CD4-positive, alpha-beta T cell treated with Interleukin-6 for 4 hours (primary cell): ENCODE results near the gene EMC9.

Source experiments
- DNase-seq: peaks from one replicate; pipeline ENCODE4 v3.0.0-alpha.2; 2020; ENCODE audit warnings: mixed read lengths

EMC9 gene, protein sequence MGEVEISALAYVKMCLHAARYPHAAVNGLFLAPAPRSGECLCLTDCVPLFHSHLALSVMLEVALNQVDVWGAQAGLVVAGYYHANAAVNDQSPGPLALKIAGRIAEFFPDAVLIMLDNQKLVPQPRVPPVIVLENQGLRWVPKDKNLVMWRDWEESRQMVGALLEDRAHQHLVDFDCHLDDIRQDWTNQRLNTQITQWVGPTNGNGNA

DNA sequence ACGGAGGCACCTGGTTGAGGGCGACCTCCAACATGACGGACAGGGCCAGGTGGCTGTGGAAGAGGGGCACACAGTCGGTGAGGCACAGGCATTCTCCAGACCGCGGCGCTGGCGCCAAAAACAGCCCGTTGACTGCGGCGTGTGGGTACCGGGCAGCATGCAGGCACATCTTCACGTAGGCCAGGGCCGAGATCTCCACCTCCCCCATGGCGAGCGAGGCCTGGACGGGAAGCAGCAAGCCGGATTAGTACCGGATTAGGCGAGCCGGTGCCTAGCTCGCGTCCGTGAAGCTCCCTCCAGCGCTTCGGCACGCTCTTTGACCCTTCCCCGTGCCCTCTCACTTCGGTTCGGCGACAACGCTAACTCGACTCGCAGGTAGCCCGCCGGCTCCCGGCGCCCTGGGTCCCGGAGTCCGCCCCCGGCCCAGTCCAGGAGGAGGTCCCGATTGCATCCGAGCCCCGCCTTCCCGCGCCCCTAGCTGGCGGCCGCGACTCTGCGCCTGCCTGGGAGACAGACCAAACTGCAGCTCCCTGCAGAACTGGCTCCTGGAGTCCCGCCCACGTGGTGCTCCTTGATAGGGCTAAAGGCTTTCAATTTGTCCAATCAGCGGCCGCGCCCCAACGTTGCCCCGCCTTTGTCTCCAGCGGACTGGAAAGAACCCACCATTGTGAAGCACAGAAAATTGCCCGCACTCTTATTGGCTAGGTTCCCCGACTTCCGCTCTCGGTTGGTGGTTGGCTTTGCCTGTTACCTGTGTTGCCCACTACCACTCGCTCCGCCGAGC is at the start of gene EMC9:
TSS of gene EMC9 (minus strand) at position 495 of the 784 bp plus-strand sequence. CDS start at position 208, 287 bp downstream.
- peak; percentile 100 for DNase-seq

DNA sequence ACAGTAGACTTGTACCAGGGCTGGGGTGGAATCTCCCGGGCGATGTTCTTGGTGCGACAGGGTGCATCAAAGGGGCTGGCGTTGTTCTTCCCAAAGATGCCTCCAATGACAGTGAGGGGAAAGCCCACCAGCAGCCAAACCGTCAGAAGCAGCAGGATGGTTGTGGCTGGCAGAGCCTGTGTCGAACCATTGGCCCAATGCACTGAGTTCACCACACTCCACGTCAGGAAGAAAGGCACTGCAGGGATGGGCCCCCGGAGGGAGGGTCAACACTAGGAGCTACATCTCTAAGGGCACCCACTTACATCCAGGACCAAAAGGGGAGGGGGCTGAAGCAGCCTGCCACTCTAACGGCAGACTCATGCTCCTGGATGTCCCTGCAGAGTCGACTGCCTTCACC is 49.0 kb upstream of the EMC9 start:
- no peak for DNase-seq

DNA sequence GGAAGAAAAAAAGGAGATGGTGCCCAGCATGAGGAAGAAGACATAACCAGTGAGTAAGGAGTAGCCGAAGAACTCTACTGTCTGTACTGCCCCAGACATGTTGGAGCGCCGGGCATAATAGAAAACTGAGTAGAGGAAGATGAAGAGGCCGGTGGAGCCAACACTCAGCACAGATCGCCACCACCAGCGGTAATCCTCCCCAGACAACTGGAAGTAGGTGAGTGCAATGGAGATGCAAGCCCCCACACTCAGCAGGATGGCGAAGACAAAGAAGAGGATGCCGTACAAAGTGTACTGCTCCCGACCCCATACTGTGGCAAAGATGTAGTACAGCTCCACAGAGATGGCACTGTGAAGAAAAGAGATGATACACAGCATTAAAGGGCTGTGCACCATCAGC is 48.1 kb upstream of the EMC9 start:
- DNase-seq = no peak

DNA sequence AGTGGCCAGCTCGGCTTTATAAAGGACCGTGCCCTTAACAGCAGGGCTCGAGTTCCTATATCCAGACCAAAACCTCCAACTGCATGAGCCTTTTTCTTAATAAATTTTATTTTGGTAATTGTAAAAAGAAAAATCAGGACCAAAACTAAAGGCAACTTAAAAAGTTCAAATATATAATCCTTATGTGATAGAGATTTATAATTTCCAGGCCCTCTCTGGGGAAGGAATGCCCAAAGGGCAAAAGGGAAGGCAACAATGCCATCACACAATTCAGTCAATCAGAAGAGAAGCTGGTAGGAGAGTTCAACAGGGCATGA is 47.6 kb upstream of the EMC9 start:
- DNase-seq = no peak

DNA sequence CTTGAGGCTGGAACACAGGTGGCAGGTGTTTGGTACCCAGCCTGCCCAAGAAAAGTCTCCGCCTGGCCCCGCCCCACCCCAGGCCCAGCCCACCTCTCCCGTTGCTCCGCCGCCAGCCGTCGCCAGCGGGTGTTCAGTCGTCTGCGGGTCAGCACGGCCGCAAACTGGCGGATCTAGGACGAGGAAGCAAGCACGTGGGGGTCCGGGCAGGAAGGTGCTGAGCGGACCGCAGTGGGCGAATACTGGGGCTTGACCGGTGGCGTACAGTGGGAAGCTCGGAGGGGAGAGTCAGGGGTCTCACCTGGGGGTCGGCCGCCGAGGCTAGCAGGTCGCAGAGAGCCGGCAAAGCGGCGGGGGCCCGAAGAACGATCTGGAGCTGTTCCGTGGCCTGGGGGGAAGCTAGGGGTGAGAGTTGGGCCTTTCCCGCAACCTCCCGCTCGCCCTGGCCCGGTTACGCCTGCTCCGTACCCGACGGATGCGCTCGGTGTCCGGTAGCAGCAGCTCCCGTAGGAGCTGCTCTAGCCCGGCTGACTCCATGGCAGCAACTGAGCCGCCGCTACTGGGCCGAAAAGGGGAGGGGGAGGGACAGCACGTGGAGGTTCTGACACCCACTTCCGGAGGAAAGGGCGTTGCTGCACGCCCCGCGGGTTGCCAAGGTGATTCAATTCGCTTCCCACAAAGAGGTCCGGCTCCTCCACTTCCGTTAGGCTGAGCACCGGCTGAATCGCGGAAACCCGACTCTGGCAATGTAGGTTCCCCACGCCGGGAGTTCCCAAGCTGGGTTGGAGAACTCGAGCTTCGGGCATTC is 47.1 kb upstream of the EMC9 start, which contains the start of gene IPO4:
TSS of gene IPO4 (minus strand) at position 566 of the 808 bp plus-strand sequence. CDS start at position 537, 29 bp downstream.
- peak; percentile 97 for DNase-seq

DNA sequence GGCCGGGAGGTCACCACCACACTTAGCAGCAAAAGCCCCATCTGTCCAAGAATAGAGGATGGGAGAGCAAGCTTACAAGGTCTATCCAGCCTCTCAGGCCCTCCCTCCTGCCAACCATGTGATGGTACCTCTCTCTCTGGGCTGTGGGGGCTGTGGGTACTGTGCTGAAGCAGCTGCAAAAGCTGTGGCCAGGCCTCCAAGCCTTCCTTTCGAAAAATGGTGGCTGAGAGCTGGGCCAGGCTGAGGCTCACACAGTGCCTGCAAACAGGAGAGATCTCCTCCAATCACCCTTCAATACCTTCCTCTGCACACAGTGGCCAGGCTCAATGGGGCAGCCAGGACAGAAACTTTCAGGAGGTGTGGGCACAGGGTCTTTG is 46.1 kb upstream of the EMC9 start:
- DNase-seq = no peak

DNA sequence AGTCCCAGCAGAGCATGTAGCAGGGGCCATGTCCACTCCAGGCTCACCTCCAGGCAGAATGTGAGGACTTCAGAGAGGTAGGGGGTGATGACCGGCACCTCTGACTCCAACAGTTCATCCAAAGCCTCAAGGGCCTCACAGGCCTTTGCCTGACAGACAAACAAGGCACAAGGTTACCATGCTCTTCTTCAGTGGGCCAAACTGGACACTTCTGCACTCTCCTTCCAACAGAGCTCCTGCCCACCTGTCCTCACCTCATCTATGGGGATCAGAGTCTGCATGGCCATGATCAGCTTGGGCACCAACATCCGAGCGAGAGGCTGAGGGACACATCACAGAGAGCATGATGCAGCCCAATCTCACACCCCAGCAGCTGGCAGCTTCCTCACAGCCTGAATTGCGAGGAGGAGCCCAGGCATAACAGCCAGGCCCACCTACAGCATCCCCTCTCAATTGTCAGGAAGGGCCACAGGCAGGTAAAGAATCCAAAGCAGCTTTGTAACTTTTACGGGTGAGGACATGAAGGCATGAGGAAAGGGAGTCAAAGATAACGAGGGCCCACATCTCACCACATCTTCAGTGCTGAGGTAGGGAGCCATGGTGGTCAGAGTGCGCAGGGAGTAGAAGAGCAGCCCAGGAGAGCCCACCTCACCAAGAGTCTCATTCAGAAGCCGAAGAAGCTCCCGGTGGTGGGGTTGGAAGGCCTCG is 45.6 kb upstream of the EMC9 start:
- no peak for DNase-seq

DNA sequence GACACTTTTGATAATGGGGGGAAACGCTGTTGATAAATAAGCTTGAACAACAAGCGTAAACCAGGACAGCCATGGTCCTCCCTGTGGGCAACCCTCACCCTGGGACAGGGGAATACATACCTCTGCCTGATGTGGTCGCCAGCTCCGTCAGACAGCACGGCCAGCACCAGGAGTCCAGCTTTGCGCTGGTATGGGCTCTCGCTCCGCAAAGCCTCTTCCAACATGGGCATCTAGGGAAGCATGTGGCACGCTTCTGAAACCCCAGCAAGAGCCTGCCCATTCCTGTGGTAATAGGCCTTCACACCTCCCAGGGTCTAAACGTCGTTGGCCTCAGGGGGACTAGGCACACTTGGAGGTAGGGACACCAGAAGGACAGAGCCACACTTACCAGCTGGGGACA is 44.4 kb upstream of the EMC9 start:
- no peak for DNase-seq

DNA sequence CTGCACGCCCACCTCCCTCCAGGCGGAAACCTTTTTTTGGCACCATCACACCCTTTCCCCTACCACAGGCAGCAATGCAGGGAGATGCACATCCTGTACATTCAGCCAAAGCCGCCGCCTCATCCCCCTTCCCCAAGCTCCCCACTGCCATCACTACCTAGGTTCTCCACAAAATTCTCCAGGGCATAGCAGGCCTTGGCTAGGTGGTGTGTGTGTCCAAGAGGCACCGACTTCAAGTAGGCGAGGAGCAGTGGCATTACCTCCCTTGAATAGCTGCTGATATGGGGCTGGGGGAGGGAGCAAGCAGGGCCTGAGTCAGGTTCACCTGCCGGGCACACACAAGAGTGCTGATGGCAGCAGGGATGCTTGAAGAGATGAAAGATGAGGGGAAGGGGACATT is 43.6 kb upstream of the EMC9 start:
- no peak for DNase-seq

DNA sequence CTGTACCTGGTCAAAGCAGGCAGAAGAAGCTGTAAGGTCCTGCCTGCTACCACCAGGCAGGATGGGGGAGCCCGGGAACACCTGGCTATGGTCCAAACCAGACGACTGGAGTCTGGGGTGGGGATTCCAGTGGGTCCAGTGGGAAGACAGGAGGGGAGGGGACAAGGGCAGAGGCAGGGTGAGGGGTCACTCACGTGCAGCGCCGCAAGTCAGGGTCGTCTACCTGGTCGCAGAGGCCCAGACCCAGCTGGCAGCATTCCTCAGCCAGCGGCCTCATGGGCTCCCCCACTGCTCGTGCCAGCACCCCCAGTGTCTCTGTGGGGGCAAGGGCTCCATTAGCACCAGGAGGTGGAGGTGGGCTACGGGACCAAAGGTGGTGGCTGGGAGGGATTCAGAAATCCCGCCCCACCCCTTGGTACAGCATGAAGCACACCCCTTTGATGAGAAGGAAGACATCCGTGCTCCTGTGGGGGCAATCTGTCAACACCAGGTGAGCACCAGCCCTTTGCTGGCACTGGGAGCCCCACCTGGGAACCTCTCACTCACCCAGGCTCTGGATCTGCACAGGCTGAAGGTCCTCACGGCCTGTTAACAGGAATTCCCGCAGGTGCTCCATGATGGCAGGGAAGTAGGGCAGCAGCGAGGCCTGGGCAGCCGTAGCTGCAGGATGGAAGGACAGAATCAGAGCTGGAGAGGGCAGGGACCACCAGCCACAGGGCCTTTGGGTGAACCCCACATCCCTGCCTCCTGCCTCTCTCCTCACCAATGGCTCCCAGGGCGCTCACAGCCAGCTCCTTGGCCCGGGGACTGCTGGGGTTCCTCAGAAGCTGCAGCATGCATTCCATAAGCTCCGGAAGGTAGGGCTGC is 42.9 kb upstream of the EMC9 start:
- no peak for DNase-seq

DNA sequence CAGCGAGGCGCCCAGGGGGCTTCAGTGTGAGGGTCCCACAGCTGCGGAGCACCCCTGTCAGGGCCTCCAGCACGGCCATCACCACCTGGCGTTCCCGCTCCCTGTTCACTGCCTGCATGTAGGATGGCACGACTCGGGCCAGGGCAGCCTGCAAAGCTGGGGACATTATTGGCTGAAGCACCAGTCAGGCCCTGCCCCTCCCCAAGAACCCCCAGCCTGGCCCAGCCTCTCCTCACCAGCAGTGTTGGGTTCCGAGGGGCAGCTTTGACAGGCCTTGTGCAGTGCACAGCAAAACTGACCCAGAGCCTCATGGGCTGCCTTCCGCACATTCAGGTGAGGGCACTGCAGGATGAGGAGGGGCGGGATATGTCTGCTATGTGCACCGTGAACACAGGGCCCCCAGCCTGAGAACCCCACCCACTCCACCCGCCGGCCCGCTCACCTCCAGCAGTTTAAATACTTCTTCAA is 41.7 kb upstream of the EMC9 start:
- DNase-seq = no peak

DNA sequence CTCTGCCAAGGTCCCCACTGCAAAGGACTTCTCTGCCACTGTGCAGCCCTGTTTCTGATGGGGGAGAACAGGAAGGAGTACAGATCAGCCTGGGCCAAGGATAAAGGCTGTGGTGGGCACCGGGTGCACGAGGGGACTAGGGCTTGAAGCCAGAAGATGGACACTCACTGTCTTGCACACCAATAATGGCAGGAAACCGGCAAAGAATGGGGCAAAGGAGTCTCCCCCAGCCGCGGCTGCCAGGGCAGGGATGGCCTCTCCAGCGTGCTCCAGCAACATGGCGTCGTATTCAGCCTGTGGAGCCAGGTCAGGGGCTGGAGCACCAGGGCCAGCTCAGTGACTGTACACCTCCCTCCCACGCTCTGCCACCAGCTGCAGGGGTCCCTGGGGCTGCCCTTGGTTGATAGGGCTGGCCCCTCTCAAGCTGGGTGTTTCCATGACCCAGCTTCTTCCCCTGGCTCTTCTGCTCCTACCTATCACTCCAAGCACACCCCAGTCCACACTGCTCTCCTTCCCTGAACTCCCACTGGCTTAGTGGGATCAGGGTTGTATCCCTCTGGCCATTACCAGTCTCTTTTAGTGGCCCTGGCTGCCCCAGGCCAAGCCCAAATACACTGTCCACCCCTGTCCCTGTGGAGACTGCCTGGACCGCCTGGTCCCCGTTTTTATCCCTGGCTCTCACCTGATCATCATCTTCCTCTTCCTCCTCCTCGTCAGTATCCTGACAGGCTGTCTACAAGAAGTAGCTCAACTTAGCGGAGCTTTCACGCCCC is 40.9 kb upstream of the EMC9 start:
- DNase-seq = no peak

DNA sequence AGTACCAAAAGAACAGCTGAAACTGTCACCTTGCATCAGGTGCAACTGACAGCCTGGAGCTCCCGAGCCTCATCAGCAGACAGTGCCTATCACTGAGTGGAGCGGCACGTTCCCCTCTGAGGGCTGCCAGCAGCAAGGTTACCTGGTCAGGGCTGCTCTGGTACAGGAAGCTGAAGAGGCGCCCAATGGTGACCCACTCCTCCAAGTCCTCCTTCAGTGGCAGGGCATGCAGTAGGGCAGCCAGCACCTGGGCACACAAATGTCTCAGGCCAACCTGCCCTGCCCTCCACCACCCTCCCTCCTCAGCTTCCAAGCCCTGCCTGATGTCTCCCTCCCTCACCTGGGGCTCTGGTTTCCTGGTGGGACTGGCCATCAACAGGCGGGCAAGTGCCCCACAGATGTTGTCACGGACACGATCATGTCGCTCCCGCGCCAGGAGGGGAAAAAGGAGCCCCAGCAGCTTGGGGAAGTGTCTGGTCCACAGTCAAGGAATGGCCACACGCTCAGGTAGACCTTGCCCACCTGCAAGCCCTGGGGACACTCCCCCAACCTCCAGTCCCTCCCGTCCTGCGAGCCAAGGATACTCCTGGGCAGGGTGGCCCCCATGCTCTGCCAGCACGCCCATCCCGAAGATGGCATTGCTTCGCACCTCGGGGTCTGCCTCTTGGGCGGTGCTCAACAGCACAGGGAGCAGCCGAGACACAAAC is 40.1 kb upstream of the EMC9 start:
- DNase-seq = no peak

DNA sequence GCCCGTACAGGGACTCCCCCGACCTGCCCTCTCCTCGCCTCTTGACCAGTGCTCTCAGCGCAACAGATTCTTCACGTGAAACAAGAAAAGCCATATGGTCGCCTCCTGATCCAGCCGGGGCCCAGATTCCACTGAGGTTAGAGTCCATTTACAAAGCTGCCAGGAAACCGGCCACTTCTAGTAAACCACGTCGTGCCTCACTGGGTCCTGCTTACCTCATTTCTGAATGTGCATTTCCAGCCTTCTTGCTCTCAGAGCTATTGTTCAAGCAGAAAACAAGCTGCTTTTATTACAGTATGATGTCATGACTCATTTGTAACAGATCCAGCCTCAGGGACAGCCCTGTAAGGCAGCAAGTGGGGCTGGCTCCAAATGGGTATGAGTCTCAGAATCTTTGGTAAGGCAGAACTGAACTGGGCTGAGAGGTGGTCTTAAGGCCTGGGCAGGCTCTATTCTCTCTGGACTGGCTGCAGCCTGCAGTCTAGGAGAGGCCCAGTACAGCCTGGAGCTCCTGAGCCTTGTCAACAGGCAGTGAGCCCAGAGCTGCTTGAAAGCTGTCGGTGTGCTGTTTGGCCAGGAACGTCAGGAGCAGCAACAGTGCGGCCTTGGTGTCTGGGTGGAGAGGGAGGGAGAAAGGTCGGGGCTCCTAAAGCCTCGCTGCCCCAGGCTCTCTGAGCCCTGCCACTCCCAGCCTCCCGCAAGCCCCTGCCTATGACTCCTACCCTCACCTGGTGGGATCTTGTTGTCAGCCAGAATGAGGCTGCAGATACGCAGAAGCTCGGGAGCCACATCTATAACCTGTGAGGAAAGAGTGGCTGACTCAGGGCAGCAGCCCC is 38.8 kb upstream of the EMC9 start:
- no peak for DNase-seq

DNA sequence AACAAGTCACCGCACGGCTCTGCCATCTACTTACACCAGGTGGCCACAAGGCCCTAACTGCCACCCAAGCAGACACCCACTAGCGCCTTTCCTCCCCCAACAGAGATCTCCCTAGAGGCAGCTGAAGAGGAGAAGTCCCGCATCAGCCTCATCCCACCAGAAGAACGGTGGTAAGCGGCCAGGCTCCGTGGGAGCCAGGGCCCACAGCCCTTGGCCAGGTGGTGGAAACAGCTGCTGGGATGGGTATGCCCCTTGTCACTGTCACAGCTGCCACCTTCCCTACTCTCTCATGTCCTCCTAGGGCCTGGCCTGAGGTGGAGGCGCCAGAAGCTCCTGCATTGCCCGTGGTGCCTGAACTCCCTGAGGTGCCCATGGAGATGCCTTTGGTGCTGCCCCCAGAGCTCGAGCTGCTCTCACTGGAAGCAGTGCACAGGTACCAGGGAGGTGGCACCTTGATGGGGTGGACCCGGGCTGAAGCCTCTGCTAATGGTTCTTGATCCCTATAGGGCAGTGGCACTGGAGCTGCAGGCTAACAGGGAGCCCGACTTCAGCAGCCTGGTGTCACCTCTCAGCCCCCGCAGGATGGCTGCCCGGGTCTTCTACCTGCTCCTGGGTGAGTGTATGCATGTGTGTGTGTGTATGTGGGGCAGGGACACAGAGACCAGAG is 38.0 kb upstream of the EMC9 start:
- DNase-seq = no peak

DNA sequence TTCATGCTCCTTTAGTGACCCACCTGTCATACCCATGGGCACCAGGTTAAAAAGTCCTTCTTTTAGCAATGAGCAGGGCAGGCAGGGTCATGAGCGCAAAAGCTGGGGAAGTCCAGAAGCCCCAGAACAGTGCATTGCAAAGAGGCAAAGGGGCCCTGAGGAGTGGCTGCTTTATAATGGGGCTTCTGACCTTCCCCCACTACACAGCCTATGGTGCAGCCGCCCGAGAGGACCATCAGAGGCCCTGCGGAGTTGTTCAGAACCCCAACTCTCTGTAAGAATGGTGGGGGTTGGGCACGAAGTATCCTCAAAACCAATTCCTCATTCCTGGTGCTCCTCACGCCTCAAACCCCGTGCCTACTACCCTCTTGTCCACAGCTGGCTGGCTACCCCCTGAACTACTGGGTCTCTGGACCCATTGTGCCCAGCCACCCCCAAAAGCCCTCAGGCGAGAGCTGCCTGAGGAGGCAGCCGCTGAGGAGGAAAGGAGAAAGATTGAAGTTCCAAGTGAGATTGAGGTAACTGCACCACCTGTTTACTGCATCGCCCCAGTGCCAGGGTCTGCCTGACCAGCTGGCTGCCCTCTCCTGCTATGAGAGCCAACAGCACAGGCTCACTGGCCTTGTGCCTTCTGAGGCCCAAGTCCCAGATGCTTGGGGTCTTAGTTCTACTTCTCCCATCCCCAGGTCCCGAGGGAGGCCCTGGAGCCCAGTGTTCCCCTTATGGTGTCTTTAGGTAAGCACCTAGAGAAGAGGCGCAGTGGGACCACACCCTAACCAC is 37.2 kb upstream of the EMC9 start:
- DNase-seq = no peak

DNA sequence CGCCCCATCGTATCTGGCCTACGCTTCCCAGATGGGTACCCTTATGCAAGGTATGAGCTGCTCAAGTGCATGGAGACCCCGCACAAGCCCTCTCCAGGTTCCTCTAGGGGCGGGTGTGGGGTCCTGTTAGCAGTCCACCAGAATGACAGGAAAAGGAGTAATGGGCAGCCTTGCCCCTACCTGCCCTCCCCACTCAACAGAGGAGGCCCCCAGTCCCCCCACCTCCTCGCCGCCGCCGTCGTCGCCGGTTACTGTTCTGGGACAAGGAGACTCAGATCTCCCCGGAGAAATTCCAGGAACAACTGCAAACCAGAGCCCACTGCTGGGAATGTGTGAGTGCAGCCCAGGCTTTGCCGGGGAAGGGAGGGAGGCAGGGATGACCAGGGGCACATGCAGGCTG is 36.5 kb upstream of the EMC9 start:
- no peak for DNase-seq
